ENCODE data around the gene KIAA0930. TPM values are rescaled to one million over a fixed set of nuclear protein-coding genes. Genes with fewer than 3 reads are reported as not detected.
"Not testable (repeated sequence)": the region's sequence is repeated elsewhere in the genome, so short reads cannot be mapped to it uniquely, and the experiment has no call there.

The KIAA0930 gene
- total and polyA plus RNA-seq, 10 donors: 32.6 to 93.1 (median 58.1) TPM

GRCh38 chr22:45262195-45262930, 21.7 kb upstream of the KIAA0930 start:
- intact Hi-C loops (cut with DNase I; ENCODE audit: low total_unique reads): no loop called here
- peaks cover 0 to 2% (median 0%) of the 10 kb centered on the region in 7 donors for H3K27me3 ChIP-seq (replicated peaks in 1 of 7)
- no peak for DNase-seq
- H3K36me3 ChIP-seq: no peaks in the 10 kb centered on the region
- TF ChIP-seq, protein P1, sequence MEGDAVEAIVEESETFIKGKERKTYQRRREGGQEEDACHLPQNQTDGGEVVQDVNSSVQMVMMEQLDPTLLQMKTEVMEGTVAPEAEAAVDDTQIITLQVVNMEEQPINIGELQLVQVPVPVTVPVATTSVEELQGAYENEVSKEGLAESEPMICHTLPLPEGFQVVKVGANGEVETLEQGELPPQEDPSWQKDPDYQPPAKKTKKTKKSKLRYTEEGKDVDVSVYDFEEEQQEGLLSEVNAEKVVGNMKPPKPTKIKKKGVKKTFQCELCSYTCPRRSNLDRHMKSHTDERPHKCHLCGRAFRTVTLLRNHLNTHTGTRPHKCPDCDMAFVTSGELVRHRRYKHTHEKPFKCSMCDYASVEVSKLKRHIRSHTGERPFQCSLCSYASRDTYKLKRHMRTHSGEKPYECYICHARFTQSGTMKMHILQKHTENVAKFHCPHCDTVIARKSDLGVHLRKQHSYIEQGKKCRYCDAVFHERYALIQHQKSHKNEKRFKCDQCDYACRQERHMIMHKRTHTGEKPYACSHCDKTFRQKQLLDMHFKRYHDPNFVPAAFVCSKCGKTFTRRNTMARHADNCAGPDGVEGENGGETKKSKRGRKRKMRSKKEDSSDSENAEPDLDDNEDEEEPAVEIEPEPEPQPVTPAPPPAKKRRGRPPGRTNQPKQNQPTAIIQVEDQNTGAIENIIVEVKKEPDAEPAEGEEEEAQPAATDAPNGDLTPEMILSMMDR (IDR thresholded peaks at IDR 0.05 in 8 of 11, conservative IDR thresholded peaks at IDR 0.05 in 3 of 11): no peak
- TF ChIP-seq POLR2A (IDR thresholded peaks at IDR 0.05): no peak
- no peak for TF ChIP-seq POLR2AphosphoS5 (IDR thresholded peaks at IDR 0.05)
- H3K4me3 ChIP-seq: peak overlapping the region in 1 of 8 donors; percentile 42
- H3K27ac ChIP-seq: peak overlapping the region in 3 of 8 donors; percentile 60 to 67 (median 65)
- H3K9me3 ChIP-seq: no peaks in the 10 kb centered on the region
- 48 to 77% (median 65%) methylated on average over 5 to 13 of the region's 13 CpGs for WGBS, 5 donors
- peaks cover 14 to 40% (median 33%) of the 10 kb centered on the region in 6 donors for H3K4me1 ChIP-seq

DNA sequence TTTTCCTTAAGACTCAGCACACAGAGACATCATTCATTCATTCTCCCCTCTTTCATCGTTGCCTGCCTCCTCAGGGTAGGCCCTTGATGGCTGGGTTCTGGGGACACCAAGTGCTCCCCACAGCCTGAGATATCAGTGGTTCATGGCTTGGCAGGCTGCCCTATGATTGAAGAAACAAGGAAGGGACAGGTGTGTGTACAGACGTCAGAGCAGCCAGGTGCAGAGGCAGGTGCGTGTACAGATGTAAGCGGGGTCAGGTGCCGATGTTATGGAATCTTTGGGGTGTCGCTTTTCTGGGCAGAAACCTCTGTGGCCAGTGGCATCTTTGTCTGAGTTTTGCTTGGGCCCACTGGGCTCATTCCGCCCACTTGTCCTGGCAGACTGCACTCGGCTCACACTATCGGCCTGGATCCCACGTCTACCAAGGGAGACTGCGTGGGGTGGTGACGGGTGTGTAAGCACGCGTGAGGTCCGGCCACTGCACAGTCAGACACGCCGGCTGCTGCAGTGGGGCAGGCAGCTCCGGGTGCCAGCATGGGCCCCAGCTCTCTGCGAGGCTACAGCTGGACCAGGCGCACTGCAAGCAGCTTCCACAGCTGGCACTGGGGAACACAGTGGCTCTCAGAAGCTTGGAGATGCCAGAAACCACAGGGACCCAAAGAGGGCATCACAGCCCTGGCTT, 20.9 kb upstream of the KIAA0930 start:
- Histone ChIP-seq H3K27me3 (replicated peaks in 1 of 7) (no peaks in the 10 kb centered on the region), H3K4me1 (peaks cover 14 to 40% (median 33%) of the 10 kb centered on the region in 6 donors), H3K27ac (peak overlapping the region in 3 of 8 donors; percentile 60 to 67 (median 65)), H3K4me3 (no peak overlapping the region), H3K9me3 (no peaks in the 10 kb centered on the region), H3K36me3 (no peaks in the 10 kb centered on the region)
- no peak for DNase-seq
- intact Hi-C loops (cut with DNase I; ENCODE audit: low total_unique reads): no loop called here
- no peak for TF ChIP-seq POLR2A (IDR thresholded peaks at IDR 0.05)
- TF ChIP-seq, protein P1 (IDR thresholded peaks at IDR 0.05 in 8 of 11, conservative IDR thresholded peaks at IDR 0.05 in 3 of 11): no peak
- WGBS, 5 donors: 88 to 94% (median 89%) methylated on average over 13 to 20 of the region's 20 CpGs

DNA sequence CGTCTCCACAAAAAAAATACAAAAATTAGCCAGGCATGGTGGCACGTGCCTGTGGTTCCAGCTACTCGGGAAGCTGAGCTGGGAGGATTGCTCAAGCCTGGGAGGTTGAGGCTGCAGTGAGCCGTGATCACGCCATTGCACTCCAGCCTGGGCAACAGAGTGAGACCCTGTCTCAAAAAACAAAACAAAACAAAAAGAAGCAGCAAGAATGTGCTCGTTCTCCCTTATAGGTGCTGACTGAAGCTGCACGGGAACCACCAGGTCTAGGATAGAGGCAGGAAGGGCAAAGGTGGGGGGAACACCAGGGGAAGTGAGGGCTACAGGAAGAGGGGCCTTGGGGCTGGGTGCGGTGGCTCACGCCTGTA, 19.7 kb upstream of the KIAA0930 start:
- H3K4me1 ChIP-seq: peaks cover 14 to 40% (median 33%) of the 10 kb centered on the region in 6 donors
- intact Hi-C loops (cut with DNase I; ENCODE audit: low total_unique reads); H3K36me3 ChIP-seq; DNase-seq; H3K27ac ChIP-seq; H3K9me3 ChIP-seq; H3K4me3 ChIP-seq; H3K27me3 ChIP-seq (replicated peaks in 1 of 7): not testable (repeated sequence)
- WGBS, 5 donors: 68 to 82% (median 77%) methylated on average over 6 to 9 of the region's 9 CpGs

DNA sequence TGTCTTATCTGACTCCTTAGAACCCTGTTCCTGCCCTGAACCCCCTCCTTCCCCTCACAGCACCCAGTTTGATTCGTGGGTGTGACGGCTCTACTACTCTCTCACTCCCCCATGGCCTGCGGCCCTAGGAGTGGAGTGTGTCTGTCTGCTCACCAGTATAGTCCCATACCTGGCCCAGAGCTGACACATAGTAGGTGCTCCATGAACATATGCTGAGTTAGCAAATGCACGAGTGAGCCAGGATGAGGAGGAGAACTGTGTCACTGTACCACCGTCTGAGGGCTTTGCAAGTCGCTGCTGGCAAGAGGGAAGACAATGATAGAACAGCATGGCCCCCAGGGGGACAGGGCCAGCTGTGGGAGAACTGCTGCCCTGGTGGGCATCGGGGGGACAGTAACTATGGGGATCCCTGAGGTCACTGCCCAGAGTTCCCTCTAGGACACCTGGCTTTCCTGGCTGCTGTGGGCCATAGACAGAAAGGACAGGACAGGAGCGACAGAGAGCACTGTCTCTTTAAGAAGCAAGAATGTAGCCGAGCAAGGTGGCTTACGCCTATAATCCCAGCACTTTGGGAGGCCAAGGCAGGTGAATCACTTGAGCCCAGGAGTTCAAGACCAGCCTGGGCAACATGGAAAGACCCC, 19.2 kb upstream of the KIAA0930 start:
- intact Hi-C loops (cut with DNase I; ENCODE audit: low total_unique reads): no loop called here
- no peak for DNase-seq
- H3K9me3 ChIP-seq: no peaks in the 10 kb centered on the region
- 74 to 88% (median 85%) methylated on average over 10 of the region's 10 CpGs for WGBS, 5 donors
- TF ChIP-seq POLR2AphosphoS5 (IDR thresholded peaks at IDR 0.05): no peak
- no peak for TF ChIP-seq POLR2A (IDR thresholded peaks at IDR 0.05)
- TF ChIP-seq, protein P1 (IDR thresholded peaks at IDR 0.05 in 8 of 11, conservative IDR thresholded peaks at IDR 0.05 in 3 of 11): no peak
- peaks cover 14 to 40% (median 33%) of the 10 kb centered on the region in 6 donors for H3K4me1 ChIP-seq
- H3K4me3 ChIP-seq: no peak overlapping the region
- H3K36me3 ChIP-seq: no peaks in the 10 kb centered on the region
- H3K27me3 ChIP-seq (replicated peaks in 1 of 7): no peaks in the 10 kb centered on the region
- H3K27ac ChIP-seq: no peak overlapping the region

DNA sequence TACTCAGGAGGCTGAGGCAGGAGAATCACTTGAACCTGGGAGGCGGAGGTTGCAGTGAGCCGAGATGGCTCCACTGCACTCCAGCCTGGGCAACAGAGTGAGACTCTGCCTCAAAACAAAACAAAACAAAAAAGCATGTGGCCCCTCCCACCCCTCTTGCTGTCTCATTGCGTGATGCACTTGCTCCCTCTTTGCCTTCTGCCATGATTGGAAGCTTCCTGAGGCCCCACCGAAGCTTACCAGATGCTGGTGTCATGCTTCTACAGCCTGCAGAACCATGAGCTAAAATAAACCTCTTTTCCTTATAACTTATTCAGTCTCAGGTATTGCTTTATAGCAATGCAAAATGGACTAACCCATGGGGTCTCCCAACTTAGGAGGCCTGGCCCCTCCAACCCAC, 17.2 kb upstream of the KIAA0930 start:
- H3K9me3 ChIP-seq; intact Hi-C loops (cut with DNase I; ENCODE audit: low total_unique reads); DNase-seq; H3K4me3 ChIP-seq; H3K27ac ChIP-seq; H3K27me3 ChIP-seq (replicated peaks in 1 of 7); H3K36me3 ChIP-seq: not testable (repeated sequence)
- WGBS, 5 donors: 83 to 98% (median 98%) methylated on average over 3 to 4 of the region's 4 CpGs
- peaks cover 7 to 24% (median 19%) of the 10 kb centered on the region in 6 donors for H3K4me1 ChIP-seq

All from spleen (tissue), 11 donors.